GM19351 (cell line): ENCODE measurements around the gene TFB2M.

Experiments used
- ATAC-seq: cut with Tn5 transposase; IDR thresholded peaks from one replicate; pipeline ENCODE4 v1.9.1; 2021; ENCODE audit warnings: mild to moderate bottlenecking, moderate library complexity; ENCODE audit not compliant: unreplicated experiment

The TFB2M gene

DNA sequence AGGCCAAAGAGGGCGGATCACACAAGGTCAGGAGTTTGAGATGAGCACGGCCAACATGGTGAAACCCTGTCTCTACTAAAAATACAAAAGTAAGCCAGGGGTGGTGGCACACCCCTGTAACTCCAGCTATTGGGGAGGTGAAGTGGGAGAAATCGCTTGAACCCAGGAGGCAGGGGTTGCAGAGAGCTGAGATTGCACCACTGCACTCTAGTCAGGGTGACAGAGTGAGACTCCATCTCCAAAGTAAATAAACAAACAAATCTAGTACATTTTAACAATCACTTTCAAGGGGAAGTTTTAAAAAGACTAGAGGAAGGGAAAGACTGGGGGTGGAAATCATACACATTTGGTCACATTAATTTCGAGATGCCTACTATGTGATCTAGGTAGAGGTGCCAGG lies 6.8 kb downstream of the TFB2M start:
- no peak for ATAC-seq

DNA sequence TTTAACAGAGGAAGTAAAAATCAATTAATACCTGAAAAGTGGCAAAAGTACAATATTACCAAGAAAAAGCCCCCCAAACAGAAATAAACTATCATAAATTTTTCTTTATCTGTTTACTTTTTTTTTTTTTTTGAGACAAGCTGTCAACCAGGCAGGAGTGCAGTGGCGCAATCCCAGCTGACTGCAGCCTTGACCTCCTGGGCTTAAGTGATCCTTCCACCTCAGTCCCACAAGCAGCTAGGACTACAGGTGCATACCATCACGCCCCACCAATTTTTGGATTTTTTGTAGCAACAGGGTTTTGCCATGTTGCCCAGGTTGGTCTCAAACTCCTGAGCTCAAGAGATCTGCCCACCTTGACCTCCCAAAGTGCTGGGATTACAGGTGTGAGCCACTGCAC lies 8.0 kb downstream of the TFB2M start:
- no peak for ATAC-seq

DNA sequence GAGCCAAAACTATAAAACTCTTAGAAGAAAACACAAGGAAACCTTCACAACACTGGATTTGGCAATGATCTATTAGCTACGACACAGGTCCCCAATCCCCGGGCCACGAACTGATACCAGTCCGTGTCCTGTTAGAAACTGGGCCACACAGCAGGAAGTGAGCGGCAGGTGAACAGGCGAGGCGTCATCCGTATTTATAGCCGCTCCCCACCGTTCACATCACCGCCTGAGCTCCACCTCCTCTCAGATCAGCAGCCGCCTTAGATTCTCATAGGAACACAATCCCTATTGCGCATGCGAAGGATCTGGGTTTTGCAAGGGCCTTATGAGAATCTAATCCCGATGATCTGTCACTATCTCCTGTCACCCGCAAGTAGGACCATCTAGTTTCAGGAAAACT lies 11.9 kb downstream of the TFB2M start:
- ATAC-seq, result no peak

DNA sequence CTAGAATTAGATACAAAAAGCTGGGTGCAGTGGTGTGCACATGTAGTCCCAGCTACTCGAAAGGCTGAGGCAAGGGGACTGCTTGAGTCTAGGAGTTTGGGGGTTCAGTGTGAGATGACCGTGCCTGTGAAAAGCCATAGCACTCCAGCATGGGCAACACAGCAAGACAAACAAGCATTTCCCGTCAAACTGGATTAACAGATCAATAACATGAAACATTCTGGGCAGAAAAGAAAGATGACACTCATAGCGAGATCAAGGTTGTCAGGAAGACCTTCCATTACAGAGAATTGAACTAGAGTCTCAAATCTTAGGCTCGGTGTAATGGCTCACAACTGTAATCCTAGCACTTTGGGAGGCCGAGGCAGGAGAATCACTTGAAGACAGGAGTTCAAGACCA lies 14.0 kb downstream of the TFB2M start:
- ATAC-seq, result no peak

DNA sequence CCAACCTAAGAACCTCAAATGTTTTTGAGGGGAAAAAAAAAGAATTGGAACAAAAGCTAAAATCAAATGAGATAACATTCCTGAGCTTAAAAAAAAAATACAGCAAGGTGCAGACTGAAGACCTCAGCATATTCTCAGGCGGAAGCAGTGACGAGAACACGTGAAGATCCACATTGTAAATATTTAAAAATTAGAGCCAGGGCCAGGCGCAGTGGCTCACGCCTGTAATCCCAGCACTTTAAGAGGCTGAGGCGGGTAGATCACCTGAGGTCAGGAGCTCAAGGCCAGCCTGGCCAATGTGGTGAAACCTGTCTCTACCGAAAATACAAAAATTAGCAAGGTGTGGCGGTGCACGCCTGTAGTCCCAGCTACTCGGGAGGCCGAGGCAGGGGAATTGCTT lies 15.7 kb downstream of the TFB2M start:
- no peak for ATAC-seq

DNA sequence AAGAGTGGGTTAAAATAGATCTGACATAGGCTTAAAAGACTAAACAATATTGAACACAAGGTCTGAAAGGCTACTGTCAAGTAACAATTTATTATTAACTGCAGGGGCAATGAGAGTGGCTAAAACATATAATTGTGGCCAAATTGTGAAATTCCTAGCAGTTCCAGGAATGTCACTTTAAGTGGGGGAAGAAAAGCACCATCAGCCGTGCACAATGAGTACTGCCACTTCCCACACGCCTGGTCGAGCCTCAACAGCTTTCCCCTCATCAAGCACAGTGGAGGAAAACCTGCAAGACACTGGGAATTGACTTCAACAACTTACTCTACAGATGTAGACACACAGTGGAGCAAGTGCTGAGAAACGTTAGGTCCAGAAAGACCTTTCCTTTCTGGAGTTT lies 16.4 kb downstream of the TFB2M start:
- no peak for ATAC-seq

DNA sequence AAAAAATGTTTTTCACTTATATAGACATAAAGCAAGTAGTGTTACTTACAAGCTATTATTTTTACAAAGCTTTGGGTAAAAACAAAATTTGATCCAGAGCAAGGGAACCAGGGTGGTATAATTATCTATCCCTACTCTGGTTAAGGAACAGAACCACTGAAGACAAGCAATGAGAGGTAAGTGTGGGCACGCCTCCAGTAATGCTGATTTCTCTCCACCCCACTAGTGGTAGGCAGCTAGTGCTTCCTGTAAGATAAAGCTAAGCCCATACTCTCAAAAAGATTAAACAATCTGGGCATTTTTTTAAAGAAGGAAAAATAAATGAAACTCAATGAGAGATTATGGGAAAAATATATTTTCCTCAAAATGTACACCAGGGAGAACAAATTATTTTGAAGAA lies 22.1 kb downstream of the TFB2M start:
- no peak for ATAC-seq

DNA sequence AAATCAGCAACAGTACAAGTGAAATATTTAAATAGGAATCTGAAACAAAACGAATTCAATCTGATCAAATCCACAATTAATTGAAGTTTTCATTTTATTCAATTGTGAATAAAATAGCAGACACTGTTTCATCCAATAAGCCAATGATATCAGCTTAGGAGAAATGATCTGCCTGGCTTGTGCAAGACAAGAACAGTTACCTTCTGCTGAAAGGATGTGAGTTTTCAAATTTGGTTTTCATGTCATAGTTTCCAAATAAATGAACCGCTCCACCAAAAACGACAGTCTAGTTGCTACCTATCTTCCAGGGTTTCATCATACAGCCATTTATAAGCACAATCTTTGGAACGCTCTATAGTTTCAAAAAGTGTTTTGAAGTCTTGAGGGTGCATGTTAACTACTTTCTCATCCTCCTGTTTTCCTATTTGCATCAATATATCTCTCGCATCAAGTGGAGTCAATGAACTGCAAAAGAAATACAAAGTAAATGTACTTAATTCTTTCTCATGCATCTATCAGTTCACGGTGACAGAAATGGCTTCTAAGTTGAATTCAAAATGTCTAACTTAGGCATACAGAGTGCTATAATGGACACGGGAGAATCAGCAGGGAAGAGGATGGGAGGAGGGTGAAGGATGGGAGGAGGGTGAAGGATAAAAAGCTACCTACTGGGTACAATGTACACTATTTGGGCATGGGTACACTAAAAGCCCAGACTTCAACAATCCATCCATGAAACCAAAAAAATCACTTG lies 25.1 kb downstream of the TFB2M start:
- ATAC-seq, result no peak

DNA sequence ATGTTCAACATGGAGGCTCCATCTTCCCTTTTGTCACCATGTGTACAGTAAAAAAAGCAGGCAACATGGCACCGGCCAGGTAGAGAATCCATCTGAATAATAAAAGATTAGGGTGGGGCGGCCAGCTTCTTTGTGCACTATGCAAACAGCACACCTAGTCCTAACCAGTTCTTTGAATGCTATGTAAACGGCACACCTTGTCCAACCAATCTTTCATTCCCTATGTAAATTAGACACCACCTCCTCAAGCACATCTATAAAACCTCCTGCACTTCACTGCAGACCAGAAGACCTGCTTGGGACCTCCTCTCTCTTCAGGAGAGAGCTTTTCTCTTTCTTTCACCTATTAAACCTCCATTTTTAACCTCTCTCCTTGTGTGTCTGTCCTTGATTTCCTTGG lies 28.2 kb downstream of the TFB2M start:
- no peak for ATAC-seq

DNA sequence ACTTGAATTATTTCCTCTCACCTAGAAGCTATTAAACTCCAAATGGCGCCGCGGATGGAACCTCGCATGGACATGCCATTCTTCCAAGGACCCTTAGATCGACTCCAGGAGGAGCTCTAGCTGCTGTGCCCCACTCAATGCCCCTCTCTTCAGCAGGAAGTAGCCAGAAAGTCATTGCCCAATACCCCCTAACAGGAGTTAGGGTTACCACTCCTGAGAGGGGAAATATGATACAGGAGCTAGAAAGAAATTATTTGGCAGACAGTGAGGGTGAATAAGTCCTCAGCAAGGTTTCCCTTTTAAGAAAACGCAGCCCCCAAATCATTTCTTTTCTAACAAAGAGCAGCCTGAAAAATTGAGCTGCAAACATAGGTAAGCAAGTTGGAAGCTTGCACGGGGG lies 28.6 kb downstream of the TFB2M start:
- ATAC-seq, result no peak

DNA sequence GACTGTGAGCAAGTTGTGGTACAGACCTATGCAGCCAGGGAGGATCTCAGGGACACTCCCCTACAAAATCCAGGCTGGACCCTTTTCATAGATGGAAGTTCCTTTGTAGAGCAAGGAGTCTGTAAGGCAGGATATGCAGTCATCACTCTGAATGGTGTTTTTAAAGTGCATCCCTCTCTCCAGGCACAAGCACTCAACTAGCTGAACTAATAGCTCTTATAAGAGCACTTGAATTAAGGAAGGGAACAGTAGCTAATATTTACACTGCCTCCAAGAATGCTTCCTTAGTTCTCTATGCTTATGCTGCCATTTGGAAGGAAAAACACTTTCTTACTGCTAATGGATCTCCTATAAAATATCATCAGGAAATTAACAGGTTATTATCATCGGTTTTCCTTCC lies 31.9 kb downstream of the TFB2M start:
- ATAC-seq, result no peak

DNA sequence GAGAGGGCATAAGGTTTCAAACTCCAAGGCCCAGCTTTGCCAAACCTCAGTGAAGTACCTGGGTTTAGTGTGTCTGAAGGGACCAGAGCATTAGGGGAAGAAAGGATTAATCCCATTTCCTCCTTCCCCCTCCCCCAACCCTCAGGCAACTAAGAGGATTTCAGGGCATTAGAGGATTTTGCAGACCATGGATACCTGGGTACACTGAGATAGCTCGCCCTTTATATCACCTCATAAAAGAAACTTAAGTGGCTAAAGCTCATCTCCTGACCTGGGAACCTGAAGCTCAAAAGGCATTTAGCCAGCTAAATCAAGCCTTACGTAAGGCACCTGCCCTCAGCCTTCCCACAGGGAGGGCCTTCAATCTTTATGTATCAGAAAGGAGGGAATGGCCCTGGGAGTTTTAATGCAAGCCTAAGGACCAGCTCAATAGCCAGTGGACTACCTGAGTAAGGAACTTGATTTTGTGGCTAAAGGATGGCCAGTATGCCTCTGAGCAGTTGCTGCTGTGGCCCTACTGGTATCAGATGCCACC lies 32.6 kb downstream of the TFB2M start:
- ATAC-seq, result no peak

DNA sequence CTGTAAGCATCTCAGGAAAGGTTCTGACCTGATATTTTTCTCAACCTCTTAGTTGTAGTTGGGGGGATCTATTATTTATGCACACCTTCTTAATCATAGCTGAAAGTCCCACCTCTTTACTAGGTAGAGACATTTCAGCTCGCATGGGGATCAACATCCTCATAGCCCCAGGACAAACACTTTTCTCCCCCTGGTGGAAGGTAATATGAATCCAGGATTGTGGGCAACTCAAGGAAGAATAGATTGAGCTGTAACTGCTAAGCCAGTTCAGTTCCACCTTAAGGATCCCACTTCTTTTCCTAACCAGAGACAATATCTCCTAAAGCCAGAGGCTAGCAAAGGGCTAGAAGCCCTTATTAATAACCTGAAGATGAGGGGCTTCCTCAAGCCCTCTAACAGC lies 33.5 kb downstream of the TFB2M start:
- no peak for ATAC-seq

DNA sequence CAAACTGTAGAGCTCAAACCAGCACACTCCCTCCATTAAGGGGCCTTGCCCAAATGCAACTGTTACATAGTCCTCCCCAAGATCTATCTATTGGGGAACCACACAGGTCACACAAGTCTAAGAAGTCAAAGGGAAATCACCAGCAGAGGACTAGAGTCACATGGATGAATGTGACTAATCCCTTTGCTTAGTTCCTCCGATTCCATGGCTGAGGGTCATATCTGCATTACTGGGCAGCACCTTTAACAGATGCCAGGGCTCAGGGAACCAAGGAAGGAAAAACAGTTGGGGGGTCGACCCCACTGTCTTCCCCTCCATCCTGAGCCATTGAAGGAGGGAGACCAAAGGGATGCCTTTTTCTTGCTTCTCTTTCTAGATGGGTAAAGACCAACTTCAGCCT lies 35.6 kb downstream of the TFB2M start:
- no peak for ATAC-seq

DNA sequence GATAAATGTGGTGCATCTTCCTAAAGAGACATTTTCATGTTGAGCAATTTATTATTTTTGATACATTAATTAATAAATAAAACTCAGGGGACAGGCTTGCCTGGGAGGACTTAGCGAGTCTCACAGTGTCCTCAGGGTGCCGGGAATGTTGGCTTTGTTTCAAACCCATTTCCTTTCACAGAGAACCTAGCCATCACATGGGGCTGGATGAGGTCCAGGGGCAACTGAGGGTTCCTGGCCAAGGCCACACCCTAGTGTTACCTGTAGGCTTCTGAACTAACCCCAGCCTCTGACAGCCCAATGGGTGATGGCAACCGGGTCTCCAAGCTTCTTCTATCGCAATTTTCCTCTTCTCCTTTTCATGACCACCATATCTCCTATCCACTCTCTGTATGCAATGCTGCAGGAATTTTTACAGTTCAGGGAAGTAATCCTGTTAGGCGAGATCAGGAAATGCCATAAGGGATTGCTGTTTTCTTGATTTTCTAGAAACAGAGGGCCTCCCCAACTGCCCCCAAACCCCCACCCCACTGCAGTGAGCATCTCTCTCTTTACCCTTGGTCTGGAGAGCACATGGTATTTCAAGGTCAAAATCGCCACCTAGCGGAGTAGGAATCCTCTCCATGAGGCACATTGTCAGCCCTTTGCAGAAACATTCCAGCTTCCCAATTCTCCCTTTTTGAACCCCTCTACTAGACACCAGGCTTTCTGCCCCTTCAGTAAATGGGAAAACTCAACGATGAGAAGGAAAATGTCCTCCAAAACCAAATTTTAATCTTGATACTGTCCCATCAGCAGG lies 36.9 kb downstream of the TFB2M start:
- no peak for ATAC-seq

DNA sequence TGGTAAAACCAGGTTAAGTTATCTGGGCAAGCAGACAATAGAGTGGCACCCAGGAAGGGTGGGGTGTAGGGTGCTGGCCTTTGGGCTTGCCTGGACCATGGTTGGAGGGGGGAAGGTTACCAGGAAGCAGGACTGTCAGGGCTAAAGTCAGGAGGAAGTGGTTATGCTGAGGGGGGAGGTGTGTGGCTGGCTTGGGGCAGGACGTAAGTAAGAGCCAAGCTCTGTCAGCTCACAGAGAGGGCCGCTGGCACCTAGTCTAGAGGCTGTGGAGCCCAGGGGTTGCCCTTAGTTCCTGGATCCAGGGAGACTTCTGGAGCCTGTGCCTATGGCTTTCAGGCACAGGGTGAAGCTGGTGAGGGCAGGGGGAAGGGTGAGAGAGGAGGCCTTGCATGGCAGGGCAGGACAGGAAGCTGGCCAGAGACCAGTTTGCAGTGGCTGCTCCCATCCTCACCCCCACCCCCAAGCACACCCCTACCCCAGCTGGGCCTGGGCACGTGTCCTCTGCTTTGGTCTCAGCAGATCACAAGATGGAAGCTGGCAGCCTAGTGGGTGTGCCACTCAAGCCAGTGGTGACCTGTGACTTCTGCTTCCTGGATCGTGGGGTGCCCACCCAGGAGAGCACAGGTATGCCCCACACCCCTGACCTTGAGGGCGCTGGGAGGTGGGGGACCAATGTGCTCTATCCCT lies 38.5 kb downstream of the TFB2M start:
- ATAC-seq, result no peak

DNA sequence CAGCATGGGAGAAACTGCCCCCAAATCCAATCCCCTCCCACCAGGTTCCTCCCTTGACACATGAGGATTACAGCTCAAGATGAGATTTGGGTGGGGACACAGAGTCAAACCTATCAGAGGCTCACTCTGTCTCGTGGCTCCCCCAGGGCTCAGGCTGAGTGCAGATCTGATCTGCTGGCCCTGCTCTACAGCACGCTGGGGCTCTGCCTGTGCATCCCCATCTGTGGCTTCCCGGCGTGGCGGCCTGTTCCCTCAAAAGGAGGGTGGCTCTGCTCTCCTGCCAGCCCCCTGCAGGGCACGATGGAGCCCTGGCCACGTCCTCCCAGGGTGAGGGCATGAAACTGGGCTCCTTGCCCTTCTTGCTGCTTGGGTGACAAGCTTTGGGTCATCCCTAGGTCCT lies 39.1 kb downstream of the TFB2M start:
- no peak for ATAC-seq

DNA sequence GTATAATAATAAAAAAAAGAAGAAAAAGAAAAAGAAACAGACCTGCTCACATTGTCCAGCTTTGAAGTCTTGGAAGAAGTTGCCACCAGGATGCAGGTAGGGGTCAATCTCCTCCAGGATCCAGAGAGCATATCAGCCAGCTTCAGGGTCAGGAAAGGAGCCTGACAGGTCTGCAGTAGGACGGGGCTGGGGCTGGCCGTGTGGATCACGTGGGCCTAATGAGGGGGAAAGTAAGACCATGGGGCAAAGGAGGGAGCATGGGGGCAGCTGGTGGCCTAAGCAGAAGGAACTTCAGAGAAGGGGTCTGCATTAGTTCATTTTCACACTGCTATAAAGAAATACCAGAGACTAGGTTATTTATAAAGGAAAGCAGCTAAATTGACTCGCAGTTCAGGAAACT lies 39.7 kb downstream of the TFB2M start:
- ATAC-seq, result no peak

DNA sequence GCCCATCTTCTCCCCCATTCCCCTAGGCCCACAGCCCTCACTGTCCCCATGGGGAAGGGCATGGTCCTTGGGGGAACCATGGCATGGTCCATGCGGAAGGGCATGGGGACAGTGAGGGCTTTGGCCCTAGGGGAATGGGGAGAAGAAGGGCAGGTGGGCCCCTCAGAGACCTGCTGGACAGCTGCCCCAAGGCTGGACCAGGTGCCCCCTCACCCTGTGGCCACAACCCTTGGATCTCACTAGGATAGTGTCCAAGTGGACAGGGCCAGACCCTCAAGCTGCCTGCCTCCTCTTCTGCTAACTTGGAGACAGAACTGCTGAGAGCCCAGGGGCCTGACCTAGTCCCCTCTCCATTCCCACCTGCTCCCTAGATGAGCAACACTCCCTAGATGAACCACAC lies 46.5 kb downstream of the TFB2M start:
- no peak for ATAC-seq

DNA sequence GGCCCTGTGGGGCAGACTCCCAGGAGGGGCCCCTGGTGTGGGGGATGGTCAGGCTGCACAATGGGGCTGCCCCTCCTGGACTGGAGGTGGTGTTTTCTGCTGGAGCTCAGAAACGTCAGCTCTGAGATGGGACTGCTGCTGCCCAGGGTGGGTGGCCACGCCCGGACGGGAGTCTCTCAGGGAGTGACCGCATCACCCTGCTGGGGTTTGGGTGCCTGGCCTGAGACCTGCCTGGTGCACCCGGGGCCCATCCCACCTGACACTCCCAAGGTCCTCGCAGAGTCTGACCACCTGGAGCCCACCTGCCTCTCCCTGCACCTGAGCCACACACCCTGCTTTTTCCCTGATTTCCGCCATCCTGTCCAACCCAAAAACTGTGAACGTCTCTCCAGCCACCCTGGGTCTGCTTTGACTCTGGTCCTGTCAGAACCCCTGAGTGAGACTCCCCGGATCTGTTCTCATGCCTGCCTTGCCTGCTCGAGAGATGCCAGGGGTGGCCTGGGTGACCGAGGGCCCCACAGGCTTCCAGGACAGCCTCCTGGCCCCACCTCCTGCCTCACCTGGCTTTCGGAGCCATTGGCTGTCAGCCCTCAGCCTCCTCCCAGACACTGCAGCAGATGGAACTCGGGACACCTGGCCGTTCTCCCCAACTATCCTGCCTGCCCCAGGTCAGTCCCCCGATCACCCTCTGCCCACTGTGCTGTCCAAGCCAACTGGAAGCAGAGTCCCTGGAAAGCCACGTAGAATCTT lies 47.4 kb downstream of the TFB2M start:
- no peak for ATAC-seq

DNA sequence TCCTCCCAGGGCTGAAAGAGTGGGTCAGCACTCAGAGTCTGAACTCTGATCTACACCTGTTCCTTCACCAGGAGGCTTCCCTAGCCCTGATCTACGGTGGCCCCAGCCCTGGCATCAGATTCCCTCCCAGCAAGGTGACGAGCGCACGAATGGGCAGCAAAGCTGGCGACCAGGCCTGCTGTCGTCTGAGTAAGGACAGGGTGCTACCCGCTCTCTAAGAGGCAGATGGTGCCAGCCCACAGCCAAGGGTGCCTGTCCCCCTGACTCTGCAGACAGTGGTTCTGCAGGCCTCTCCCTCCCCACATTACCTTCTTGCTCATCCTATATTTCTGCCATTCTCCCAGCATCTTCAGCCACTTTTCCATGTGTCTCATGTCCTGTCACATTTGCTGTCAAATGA lies 48.7 kb downstream of the TFB2M start:
- ATAC-seq, result no peak
